Hepatocyte (in vitro differentiated cells): ENCODE results near the gene POU4F1. TPM values are rescaled to one million over a fixed set of nuclear protein-coding genes. Genes with fewer than 3 reads are reported as not detected.

ENCODE experiments used
- DNase-seq: peaks from one replicate; pipeline ENCODE4 v3.0.0-alpha.2; 2016; ENCODE audit warnings: low spot score
- H2AFZ ChIP-seq: fragments of 200-600 bp; sonication (generic); 2 replicates; pipeline ENCODE4 v1.6.0; 2016; ENCODE audit warnings: antibody characterized with exemption, mild to moderate bottlenecking
- H3K27ac ChIP-seq: fragments of 200-600 bp; sonication (generic); 2 replicates; pipeline ENCODE4 v1.5.1; 2016; ENCODE audit warnings: mild to moderate bottlenecking
- H3K27me3 ChIP-seq: fragments of 200-600 bp; sonication (generic); 2 replicates; pipeline ENCODE4 v1.6.1; 2016
- H3K36me3 ChIP-seq: fragments of 200-600 bp; sonication (generic); replicated peaks from 2 replicates; pipeline ENCODE4 v1.5.1; 2016; ENCODE audit warnings: low read depth; ENCODE audit not compliant: insufficient read depth
- H3K4me1 ChIP-seq: fragments of 200-600 bp; sonication (generic); 2 replicates; pipeline ENCODE4 v1.5.1; 2016; ENCODE audit warnings: mild to moderate bottlenecking, moderate library complexity; ENCODE audit not compliant: insufficient read depth
- H3K4me2 ChIP-seq: fragments of 200-600 bp; sonication (generic); 2 replicates; pipeline ENCODE4 v1.6.0; 2016
- H3K4me3 ChIP-seq: fragments of 200-600 bp; sonication (generic); 2 replicates; pipeline ENCODE4 v1.5.1; 2016; ENCODE audit warnings: mild to moderate bottlenecking
- H3K79me2 ChIP-seq: fragments of 200-600 bp; sonication (generic); 2 replicates; pipeline ENCODE4 v1.6.0; 2017; ENCODE audit warnings: mild to moderate bottlenecking
- H3K9me2 ChIP-seq: fragments of 200-600 bp; sonication (generic); replicated peaks from 2 replicates; pipeline ENCODE4 v1.6.0; 2017; ENCODE audit warnings: mild to moderate bottlenecking; ENCODE audit not compliant: insufficient read depth
- H3K9me3 ChIP-seq: fragments of 200-600 bp; sonication (generic); 2 replicates; pipeline ENCODE4 v1.5.1; 2016; ENCODE audit warnings: low read depth, mild to moderate bottlenecking
- H4K20me1 ChIP-seq: fragments of 200-600 bp; sonication (generic); 2 replicates; pipeline ENCODE4 v1.6.0; 2016; ENCODE audit warnings: mild to moderate bottlenecking; ENCODE audit not compliant: insufficient read depth, poor library complexity, severe bottlenecking
- EZH2 ChIP-seq: fragments of 200-600 bp; sonication (generic); IDR thresholded peaks from 2 replicates; pipeline ENCODE4 v1.6.1; 2016; ENCODE audit warnings: antibody characterized with exemption, mild to moderate bottlenecking, borderline replicate concordance
- EZH2phosphoT487 ChIP-seq: fragments of 200-600 bp; sonication (generic); IDR thresholded peaks from one replicate; pipeline ENCODE4 v1.6.1; 2018; ENCODE audit warnings: antibody characterized with exemption, mild to moderate bottlenecking, low read depth, moderate library complexity; ENCODE audit not compliant: unreplicated experiment, severe bottlenecking
- WGBS: methylation state at CpG from one replicate; pipeline ENCODE4 v1.1.6; 2016; ENCODE audit warnings: low lambda C conversion rate; ENCODE audit errors: missing lambda C conversion rate; 5-methylcytosine and 5-hydroxymethylcytosine counted together
- polyA plus RNA-seq: library from polyadenylated mRNA; unstranded; fragments of >200 nt; fragmentation: Nextera tagmentation; extraction: Ambion mirVana; gene quantifications from 2 replicates; pipeline ENCODE4 v1.2.1, GENCODE V29; 2016
- total RNA-seq: library from RNA; depleted of rRNA; stranded (reverse); fragments of >200 nt; gene quantifications from 2 replicates; pipeline ENCODE4 v1.2.3, GENCODE V29; 2014
- TF ChIP-seq, protein P1 (sequence below): fragments of 200-600 bp; sonication (generic); IDR thresholded peaks from 2 replicates; pipeline ENCODE4 v1.5.1; 2016; ENCODE audit warnings: antibody characterized with exemption, mild to moderate bottlenecking; ENCODE audit not compliant: poor library complexity

Gene POU4F1
- total and polyA plus RNA-seq, 2 experiments from 2014 or later = 0.16 to 0.17 TPM

DNA sequence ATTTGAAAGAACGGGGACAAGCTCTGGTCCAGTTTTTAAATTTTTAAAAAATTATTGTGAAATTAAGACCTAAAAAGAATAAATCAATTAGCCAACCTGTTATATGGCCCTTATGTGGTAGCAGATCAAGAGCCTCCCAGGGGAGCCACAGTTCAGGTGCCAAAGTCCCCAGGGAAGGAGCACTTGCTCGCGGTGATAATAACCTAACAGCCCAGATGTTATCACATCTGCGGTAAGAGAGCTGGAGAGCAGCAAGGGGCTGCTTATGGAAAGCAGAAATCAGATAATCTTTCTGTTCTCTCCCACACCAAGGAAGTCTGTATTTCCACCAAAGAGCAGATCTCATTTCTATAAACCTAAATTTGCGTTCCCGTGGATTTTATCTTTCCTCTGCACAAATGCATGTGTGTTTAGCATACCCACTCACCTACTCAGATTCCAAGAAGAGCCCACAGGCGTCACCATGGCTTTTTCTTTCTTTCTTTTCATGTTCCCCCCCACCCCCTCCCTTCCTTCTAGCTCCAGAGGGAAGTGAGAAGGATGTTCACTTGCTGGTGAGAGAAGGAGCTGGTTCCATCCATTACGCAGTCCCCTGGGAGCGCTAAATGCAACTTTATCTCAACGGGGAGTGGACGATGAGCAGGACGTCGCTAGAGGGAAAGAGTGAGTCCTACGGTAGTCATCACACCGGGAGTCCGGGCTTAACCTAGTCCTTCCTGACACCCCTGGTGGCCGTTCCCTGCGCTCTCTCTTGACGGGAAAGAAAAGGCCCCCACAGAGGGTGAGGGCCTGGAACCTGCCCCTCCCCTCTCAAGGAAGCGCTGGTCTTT is 1.6 kb upstream of the POU4F1 start:
- H3K4me1 ChIP-seq = peaks cover 22% of the 10 kb centered on the region
- H3K9me3 ChIP-seq = no peaks in the 10 kb centered on the region

DNA sequence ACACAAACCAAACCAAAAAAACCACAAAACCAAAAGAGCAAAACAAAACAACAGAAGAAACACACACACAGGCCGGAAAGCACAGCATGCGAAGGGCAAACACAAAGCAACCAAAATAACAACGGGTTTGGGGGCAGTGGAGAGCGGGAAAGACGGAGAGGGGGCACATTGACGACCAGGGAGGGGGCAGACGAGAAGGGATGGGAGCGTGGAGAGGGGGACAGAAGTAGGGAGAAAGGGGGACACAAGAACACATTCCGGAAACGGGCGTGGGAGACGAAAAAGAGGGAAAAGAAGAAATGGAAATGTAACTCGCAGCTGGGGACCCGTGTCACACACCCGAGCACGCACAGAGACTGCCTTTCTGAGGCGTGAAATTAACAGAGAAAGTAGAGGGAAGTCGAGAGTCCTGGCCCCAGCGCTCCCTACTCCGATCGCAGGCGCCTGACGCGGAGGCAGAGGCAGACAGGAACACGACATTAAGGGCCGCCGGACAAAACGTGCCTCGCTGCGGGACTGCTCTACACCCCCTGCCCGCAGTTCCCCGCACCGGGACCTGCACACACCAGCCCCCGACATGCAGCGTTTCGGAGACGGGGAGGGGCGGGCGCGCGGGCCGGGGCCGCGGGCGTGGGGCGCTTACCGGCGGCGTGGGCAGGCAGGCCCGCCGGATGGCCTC is 652 bp downstream of the POU4F1 start:
- H3K27ac ChIP-seq = no peak overlapping the region
- TF ChIP-seq EZH2 = peak; percentile 96
- TF ChIP-seq, protein P1, sequence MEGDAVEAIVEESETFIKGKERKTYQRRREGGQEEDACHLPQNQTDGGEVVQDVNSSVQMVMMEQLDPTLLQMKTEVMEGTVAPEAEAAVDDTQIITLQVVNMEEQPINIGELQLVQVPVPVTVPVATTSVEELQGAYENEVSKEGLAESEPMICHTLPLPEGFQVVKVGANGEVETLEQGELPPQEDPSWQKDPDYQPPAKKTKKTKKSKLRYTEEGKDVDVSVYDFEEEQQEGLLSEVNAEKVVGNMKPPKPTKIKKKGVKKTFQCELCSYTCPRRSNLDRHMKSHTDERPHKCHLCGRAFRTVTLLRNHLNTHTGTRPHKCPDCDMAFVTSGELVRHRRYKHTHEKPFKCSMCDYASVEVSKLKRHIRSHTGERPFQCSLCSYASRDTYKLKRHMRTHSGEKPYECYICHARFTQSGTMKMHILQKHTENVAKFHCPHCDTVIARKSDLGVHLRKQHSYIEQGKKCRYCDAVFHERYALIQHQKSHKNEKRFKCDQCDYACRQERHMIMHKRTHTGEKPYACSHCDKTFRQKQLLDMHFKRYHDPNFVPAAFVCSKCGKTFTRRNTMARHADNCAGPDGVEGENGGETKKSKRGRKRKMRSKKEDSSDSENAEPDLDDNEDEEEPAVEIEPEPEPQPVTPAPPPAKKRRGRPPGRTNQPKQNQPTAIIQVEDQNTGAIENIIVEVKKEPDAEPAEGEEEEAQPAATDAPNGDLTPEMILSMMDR = no peak
- TF ChIP-seq EZH2phosphoT487 = peak; percentile 92
- H3K4me2 ChIP-seq = peak overlapping the region; percentile 96
- DNase-seq = no peak
- H3K27me3 ChIP-seq = peaks cover 95% of the 10 kb centered on the region
- WGBS = 1% methylated on average over 39 of the region's 51 CpGs
- peaks cover 10% of the 10 kb centered on the region for H3K4me1 ChIP-seq
- H4K20me1 ChIP-seq = no peaks in the 10 kb centered on the region
- no peaks in the 10 kb centered on the region for H3K9me2 ChIP-seq
- H3K9me3 ChIP-seq = no peaks in the 10 kb centered on the region
- no peak overlapping the region for H3K4me3 ChIP-seq
- no peaks in the 10 kb centered on the region for H3K36me3 ChIP-seq
- H3K79me2 ChIP-seq = no peaks in the 10 kb centered on the region
- H2AFZ ChIP-seq = peak overlapping the region; percentile 66

More for the DNA sequence above, 1.6 kb upstream of the POU4F1 start:
- no peaks in the 10 kb centered on the region for H3K9me2 ChIP-seq
- H3K4me3 ChIP-seq = no peak overlapping the region
- H3K36me3 ChIP-seq = no peaks in the 10 kb centered on the region
- no peak overlapping the region for H2AFZ ChIP-seq
- peaks cover 95% of the 10 kb centered on the region for H3K27me3 ChIP-seq
- no peaks in the 10 kb centered on the region for H3K79me2 ChIP-seq
- no peak for DNase-seq
- no peaks in the 10 kb centered on the region for H4K20me1 ChIP-seq
- H3K27ac ChIP-seq = no peak overlapping the region
- peak; percentile 30 for TF ChIP-seq EZH2
- TF ChIP-seq EZH2phosphoT487 = no peak
- H3K4me2 ChIP-seq = no peak overlapping the region
- 4% methylated on average over 20 of the region's 20 CpGs for WGBS

DNA sequence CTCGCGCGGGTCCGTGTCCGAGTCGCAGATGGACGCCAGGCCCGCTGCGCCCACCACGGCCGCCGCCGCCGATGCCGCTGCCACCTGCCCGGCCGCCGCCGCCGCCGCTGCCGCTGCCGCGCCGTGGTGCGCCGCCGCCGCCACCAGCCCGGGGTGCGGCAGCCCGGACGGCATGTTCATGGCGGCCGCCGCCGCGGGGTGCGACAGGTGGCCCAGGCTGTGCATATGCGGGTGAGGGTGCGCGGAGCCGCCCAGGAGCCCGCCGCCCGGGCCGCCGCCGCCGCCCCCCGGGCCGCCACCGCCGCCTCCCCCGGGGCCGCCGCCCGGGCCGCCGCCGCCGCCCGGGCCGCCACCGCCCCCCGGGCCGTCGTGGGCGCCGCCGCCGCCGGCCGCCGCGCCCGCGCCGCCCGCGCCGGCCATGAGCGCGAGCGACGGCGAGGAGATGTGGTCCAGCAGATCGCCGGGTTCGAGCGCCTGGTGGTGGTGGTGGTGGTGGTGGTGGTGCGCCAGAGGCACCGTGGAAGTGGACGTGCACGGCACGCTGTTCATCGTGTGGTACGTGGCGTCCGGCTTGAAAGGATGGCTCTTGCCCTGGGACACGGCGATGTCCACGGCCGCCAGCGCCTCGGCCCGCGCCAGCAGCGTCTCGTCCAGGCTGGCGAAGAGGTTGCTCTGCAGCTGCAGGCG is 1.3 kb downstream of the POU4F1 start:
- no peak for DNase-seq
- no peak overlapping the region for H3K4me3 ChIP-seq
- H4K20me1 ChIP-seq = no peaks in the 10 kb centered on the region
- TF ChIP-seq, protein P1 = no peak
- TF ChIP-seq EZH2 (no peak), EZH2phosphoT487 (no peak)
- peaks cover 11% of the 10 kb centered on the region for H3K4me1 ChIP-seq
- no peaks in the 10 kb centered on the region for H3K79me2 ChIP-seq
- H3K9me2 ChIP-seq = no peaks in the 10 kb centered on the region
- H2AFZ ChIP-seq = peak overlapping the region; percentile 68
- 2% methylated on average over 61 of the region's 112 CpGs for WGBS
- no peaks in the 10 kb centered on the region for H3K36me3 ChIP-seq
- no peak overlapping the region for H3K27ac ChIP-seq
- peaks cover 95% of the 10 kb centered on the region for H3K27me3 ChIP-seq
- H3K4me2 ChIP-seq = peak overlapping the region; percentile 96
- no peaks in the 10 kb centered on the region for H3K9me3 ChIP-seq
